ENCODE results near the gene NKPD1. TPM values are rescaled to one million over a fixed set of nuclear protein-coding genes. Genes with fewer than 3 reads are reported as not detected.

The NKPD1 gene
- total RNA-seq, 6 experiments from 2014 or later, result 0.06 TPM; not detected in 5

DNA sequence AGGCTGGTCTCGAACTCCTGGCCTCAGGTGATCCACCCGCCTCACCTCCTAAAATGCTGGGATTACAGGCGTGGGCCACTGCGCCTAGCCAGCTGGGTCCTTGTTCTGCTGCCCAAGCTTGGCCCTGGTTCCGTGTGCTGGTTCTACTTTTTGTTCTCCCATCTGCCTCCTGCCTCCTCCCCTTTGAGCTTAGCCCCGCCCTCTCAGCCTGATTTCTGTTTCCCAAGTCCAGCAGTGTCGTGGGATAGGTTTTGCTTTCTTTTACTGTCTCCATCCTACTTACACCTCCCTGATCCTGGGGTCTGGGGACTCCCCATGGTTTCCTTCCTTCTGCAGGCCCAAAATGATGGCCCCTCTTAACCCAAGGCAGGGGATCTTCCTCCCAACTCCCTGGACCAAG lies 20.2 kb upstream of the NKPD1 start:
- DNase-seq (no peak), ATAC-seq (no peak)
- H3K4me1 ChIP-seq, result peaks cover 0 to 31% (median 10%) of the 10 kb centered on the region in 4 donors
- no peaks in the 10 kb centered on the region for H3K36me3 ChIP-seq
- intact Hi-C loops (cut with DNase I), result no loop called here
- WGBS (ENCODE audit: insufficient coverage, low coverage, low lambda C conversion rate, missing lambda C conversion rate), result 57% methylated on average over 5 of the region's 7 CpGs
- no peak overlapping the region for H3K27ac ChIP-seq
- H3K4me3 ChIP-seq, result no peak overlapping the region
- no peaks in the 10 kb centered on the region for H3K9me3 ChIP-seq
- TF ChIP-seq POLR2A (IDR thresholded peaks at IDR 0.05), result no peak
- TF ChIP-seq CTCF (IDR thresholded peaks at IDR 0.05), result no peak
- H3K27me3 ChIP-seq, result no peaks in the 10 kb centered on the region

DNA sequence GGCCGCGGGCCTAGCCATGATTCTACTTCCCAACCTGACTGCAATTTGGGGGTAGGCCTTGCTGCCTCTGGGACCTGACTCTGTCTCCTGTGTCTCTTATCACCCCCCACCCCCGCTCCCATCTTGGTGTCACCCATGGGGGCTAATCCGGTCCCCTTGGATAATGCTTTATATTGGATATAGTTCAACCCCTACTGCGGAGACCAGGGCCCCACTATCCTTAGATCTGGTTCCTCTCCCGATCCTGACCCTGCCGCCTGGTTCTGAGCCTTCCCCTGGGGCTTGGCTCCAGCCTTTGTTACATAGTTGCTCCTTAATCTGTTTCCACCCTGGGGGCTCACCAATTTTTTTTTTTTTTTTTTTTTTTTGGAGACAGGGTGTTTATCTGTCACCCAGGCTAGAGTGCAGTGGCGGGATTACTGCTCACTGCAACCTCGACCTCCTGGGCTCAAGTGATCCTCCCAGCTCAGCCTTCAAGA lies 19.1 kb upstream of the NKPD1 start:
- no peak for DNase-seq
- no peaks in the 10 kb centered on the region for H3K36me3 ChIP-seq

GRCh38 chr19:45179072-45179891 lies 18.5 kb upstream of the NKPD1 start:
- 0% methylated on average over 32 of the region's 97 CpGs for WGBS (ENCODE audit: insufficient coverage, low coverage, low lambda C conversion rate, missing lambda C conversion rate)
- intact Hi-C loops (cut with DNase I), result no loop called here

More for the DNA sequence above, 19.1 kb upstream of the NKPD1 start:
- WGBS (ENCODE audit: insufficient coverage, low coverage, low lambda C conversion rate, missing lambda C conversion rate), result 57% methylated on average over 6 of the region's 9 CpGs
- TF ChIP-seq POLR2A (IDR thresholded peaks at IDR 0.05), result no peak
- TF ChIP-seq CTCF (IDR thresholded peaks at IDR 0.05), result no peak
- intact Hi-C loops (cut with DNase I), result no loop called here
- Histone ChIP-seq H3K4me3 (peak overlapping the region; percentile 64 to 86 (median 84)), H3K27ac (peak overlapping the region in 1 of 3 donors; percentile 78), H3K27me3 (no peaks in the 10 kb centered on the region), H3K4me1 (peaks cover 0 to 31% (median 10%) of the 10 kb centered on the region in 4 donors), H3K9me3 (no peaks in the 10 kb centered on the region)
- ATAC-seq, result no peak

More at GRCh38 chr19:45179072-45179891, 18.5 kb upstream of the NKPD1 start:
- Histone ChIP-seq H3K4me1 (peaks cover 0 to 31% (median 10%) of the 10 kb centered on the region in 4 donors), H3K9me3 (no peaks in the 10 kb centered on the region), H3K36me3 (no peaks in the 10 kb centered on the region), H3K27me3 (no peaks in the 10 kb centered on the region), H3K27ac (peak overlapping the region; percentile 66 to 78 (median 72)), H3K4me3 (peak overlapping the region; percentile 64 to 86 (median 84))
- peak in 1 of 4 donors; percentile 2 for ATAC-seq
- peak; percentile 66 to 70 (median 67) for DNase-seq
- TF ChIP-seq CTCF (IDR thresholded peaks at IDR 0.05) (no peak), POLR2A (IDR thresholded peaks at IDR 0.05) (no peak)
